Panc1 (cell line): ENCODE data around the gene GIT1. TPM values are rescaled to one million over a fixed set of nuclear protein-coding genes. Genes with fewer than 3 reads are reported as not detected.

Source experiments
- ATAC-seq: fragments of 200-7000 bp; cut with Tn5 transposase; 2 replicates; pipeline ENCODE4 v1.9.1; 2020; ENCODE audit warnings: mild to moderate bottlenecking, moderate library complexity
- BruUV-seq: library from RNA; stranded (reverse); fragments of 400-500 nt; replicated peaks from 2 replicates; lab custom pipeline; 2021; lab: Mats Ljungman, UMichigan
- CTCF ChIA-PET: fragments of 300-600 bp; sonication (Branson Sonifier 250); formaldehyde crosslinking; loops from one replicate; lab custom pipeline; 2022; ENCODE audit warnings: antibody characterized with exemption; lab: Charles Lee
- POLR2A ChIA-PET: fragments of 300-600 bp; sonication (Branson Sonifier 250); formaldehyde crosslinking; loops from one replicate; lab custom pipeline; 2022; ENCODE audit warnings: antibody characterized with exemption; lab: Charles Lee
- DNase-seq: peaks from one replicate; pipeline ENCODE4 v3.0.0-alpha.2; 2010; ENCODE audit warnings: low read depth, low spot score
- H3K27ac ChIP-seq: 2 replicates; pipeline ENCODE4 v1.5.1; 2011; ENCODE audit warnings: mild to moderate bottlenecking, low read length, inconsistent platforms
- H3K27me3 ChIP-seq: fragments of 200-500 bp; sonication (Bioruptor generic); 2 replicates; pipeline ENCODE4 v1.6.0; 2014; ENCODE audit warnings: low read length, inconsistent platforms; ENCODE audit not compliant: control insufficient read depth, insufficient read depth
- H3K36me3 ChIP-seq: fragments of 200-500 bp; sonication (Bioruptor generic); 2 replicates; pipeline ENCODE4 v1.5.1; 2014; ENCODE audit warnings: inconsistent platforms, mild to moderate bottlenecking, low read length, moderate library complexity; ENCODE audit not compliant: control insufficient read depth, insufficient read depth
- H3K4me1 ChIP-seq: 2 replicates; pipeline ENCODE4 v1.5.1; 2011; ENCODE audit warnings: inconsistent platforms, mild to moderate bottlenecking, low read length, moderate library complexity; ENCODE audit not compliant: control insufficient read depth, insufficient read depth
- H3K4me3 ChIP-seq, 2 experiments: 2 replicates each; pipeline ENCODE4 v1.5.1; 2011 to 2012; ENCODE audit warnings: low read depth in 2 of 2, low read length in 2 of 2, mild to moderate bottlenecking in 2 of 2, inconsistent platforms in 1 of 2, moderate library complexity in 1 of 2
- H3K9me3 ChIP-seq: fragments of 200-500 bp; sonication (Bioruptor generic); 2 replicates; pipeline ENCODE4 v1.5.1; 2014; ENCODE audit warnings: low read depth, mild to moderate bottlenecking, inconsistent platforms, low read length, moderate library complexity; ENCODE audit not compliant: control insufficient read depth, insufficient read depth
- POLR2AphosphoS5 ChIP-seq: IDR thresholded peaks from 2 replicates; pipeline ENCODE4 v1.6.1; 2012; ENCODE audit warnings: mild to moderate bottlenecking, low read depth, low read length, moderate library complexity
- SIN3A ChIP-seq: IDR thresholded peaks from 2 replicates; pipeline ENCODE4 v1.6.1; 2012; ENCODE audit warnings: low read depth, mild to moderate bottlenecking, low read length, moderate library complexity, borderline replicate concordance; ENCODE audit not compliant: insufficient read depth
- TCF7L2 ChIP-seq: IDR thresholded peaks from 2 replicates; pipeline ENCODE4 v1.6.1; 2011; ENCODE audit warnings: mild to moderate bottlenecking, low read depth, low read length, inconsistent platforms
- in situ Hi-C: cut with HindIII; loops from 2 replicates; pipeline ENCODE4 v1.10.0; 2016; ENCODE audit warnings: low sequenced_read_pairs, low pct_unique_long_range_greater_than_20kb
- intact Hi-C: fragments of 100-400 bp; cut with micrococcal nuclease; formaldehyde crosslinking; loops from one replicate; pipeline ENCODE4 v1.10.0; 2022; ENCODE audit not compliant: unreplicated experiment
- total RNA-seq: library from RNA; stranded (reverse); gene quantifications from one replicate; pipeline ENCODE4 v1.2.1, GENCODE V29; 2021; ENCODE audit not compliant: unreplicated experiment
- TF ChIP-seq, protein P1 (sequence below): fragments of 450-650 bp; IDR thresholded peaks from 2 replicates; pipeline ENCODE4 v1.5.1; 2017; ENCODE audit warnings: mild to moderate bottlenecking
- TF ChIP-seq, protein P2 (sequence below), 2 experiments: IDR thresholded peaks; 2 replicates each; pipeline ENCODE4 v1.6.1; 2011 to 2012; ENCODE audit warnings: low read depth in 2 of 2, control low read depth in 1 of 2, low read length in 1 of 2, mild to moderate bottlenecking in 1 of 2, moderate library complexity in 1 of 2; ENCODE audit not compliant: insufficient read depth in 1 of 2

The GIT1 gene
- total RNA-seq, 1 experiment from 2014 or later: 94.6 TPM

DNA sequence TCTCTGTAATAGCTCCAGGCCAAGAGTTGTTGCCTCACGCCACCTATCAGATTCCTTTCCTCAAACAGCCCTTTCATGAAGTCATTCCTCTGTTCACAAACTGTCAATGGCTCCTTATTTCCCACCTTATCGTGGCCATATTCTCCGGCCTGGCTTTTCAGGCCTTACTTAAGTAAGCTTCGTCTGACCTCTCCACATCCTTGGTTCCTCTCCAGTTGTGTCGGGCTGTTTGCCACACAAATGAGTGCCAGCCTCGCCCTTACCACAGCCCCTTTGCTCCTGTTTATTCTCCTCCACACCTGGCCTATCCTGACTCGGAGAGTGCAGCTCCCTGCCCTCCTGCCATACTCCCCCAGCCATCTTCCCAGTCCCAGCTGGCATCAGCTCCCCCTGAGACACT, 18.9 kb downstream of the GIT1 start:
- CTCF ChIA-PET: no interaction called here
- no peaks in the 10 kb centered on the region for H3K27me3 ChIP-seq

DNA sequence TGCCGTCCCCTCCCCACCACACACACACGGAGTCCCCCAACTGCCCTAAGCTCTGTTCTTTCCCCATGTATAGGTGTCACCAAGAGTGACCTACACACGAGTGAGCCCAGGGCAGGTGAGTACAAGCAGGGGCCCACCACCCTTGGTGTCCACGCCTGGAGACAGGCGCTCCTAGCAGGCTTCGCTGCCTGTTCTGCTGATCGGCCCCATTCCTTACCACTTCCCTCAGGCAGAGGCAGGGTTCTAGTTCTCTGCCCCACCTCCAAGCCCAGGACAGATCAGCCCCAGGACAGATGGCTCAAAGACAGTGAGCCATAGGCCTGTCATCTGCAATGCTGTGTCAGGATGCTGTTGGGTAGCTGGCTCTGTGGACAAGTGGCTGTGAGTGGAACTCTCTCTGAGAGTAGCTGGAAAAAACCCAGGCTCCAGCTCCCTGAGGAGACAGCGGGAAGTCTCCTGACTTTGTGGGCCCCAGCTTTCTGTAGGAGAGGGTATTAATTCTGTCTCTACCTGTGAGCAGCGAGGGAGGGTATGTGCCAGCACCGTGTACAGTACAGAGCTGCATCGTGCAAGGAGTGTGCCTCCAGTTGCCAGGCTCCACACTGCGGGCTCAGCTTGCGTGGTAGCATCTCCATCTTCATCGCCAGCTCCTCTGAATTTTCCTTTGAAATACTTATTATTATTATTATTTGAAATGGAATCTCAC, 20.1 kb downstream of the GIT1 start:
- H3K27ac ChIP-seq: peak overlapping the region; percentile 85
- ATAC-seq (no peak), DNase-seq (no peak)
- peak overlapping the region; percentile 81 to 88 for H3K4me3 ChIP-seq
- H3K27me3 ChIP-seq: no peaks in the 10 kb centered on the region
- H3K9me3 ChIP-seq: no peaks in the 10 kb centered on the region
- intact Hi-C loops: no loop called here
- in situ Hi-C loops: no loop called here
- POLR2A ChIA-PET: no interaction called here
- BruUV-seq: no TSS peak
- CTCF ChIA-PET: no interaction called here
- TF ChIP-seq POLR2AphosphoS5: no peak
- TF ChIP-seq, protein P1, sequence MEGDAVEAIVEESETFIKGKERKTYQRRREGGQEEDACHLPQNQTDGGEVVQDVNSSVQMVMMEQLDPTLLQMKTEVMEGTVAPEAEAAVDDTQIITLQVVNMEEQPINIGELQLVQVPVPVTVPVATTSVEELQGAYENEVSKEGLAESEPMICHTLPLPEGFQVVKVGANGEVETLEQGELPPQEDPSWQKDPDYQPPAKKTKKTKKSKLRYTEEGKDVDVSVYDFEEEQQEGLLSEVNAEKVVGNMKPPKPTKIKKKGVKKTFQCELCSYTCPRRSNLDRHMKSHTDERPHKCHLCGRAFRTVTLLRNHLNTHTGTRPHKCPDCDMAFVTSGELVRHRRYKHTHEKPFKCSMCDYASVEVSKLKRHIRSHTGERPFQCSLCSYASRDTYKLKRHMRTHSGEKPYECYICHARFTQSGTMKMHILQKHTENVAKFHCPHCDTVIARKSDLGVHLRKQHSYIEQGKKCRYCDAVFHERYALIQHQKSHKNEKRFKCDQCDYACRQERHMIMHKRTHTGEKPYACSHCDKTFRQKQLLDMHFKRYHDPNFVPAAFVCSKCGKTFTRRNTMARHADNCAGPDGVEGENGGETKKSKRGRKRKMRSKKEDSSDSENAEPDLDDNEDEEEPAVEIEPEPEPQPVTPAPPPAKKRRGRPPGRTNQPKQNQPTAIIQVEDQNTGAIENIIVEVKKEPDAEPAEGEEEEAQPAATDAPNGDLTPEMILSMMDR: no peak
- TF ChIP-seq, protein P2, sequence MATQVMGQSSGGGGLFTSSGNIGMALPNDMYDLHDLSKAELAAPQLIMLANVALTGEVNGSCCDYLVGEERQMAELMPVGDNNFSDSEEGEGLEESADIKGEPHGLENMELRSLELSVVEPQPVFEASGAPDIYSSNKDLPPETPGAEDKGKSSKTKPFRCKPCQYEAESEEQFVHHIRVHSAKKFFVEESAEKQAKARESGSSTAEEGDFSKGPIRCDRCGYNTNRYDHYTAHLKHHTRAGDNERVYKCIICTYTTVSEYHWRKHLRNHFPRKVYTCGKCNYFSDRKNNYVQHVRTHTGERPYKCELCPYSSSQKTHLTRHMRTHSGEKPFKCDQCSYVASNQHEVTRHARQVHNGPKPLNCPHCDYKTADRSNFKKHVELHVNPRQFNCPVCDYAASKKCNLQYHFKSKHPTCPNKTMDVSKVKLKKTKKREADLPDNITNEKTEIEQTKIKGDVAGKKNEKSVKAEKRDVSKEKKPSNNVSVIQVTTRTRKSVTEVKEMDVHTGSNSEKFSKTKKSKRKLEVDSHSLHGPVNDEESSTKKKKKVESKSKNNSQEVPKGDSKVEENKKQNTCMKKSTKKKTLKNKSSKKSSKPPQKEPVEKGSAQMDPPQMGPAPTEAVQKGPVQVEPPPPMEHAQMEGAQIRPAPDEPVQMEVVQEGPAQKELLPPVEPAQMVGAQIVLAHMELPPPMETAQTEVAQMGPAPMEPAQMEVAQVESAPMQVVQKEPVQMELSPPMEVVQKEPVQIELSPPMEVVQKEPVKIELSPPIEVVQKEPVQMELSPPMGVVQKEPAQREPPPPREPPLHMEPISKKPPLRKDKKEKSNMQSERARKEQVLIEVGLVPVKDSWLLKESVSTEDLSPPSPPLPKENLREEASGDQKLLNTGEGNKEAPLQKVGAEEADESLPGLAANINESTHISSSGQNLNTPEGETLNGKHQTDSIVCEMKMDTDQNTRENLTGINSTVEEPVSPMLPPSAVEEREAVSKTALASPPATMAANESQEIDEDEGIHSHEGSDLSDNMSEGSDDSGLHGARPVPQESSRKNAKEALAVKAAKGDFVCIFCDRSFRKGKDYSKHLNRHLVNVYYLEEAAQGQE (IDR thresholded peaks at IDR 0.05; ENCODE audit: insufficient read depth in 1 of 2, low read depth in 2 of 2, low read length in 1 of 2): no peak
- peaks cover 14% of the 10 kb centered on the region for H3K4me1 ChIP-seq
- H3K36me3 ChIP-seq: no peaks in the 10 kb centered on the region

More for the DNA sequence above, 18.9 kb downstream of the GIT1 start:
- Histone ChIP-seq H3K36me3 (no peaks in the 10 kb centered on the region), H3K9me3 (no peaks in the 10 kb centered on the region), H3K27ac (no peak overlapping the region), H3K4me1 (peaks cover 11% of the 10 kb centered on the region), H3K4me3 (no peak overlapping the region)
- in situ Hi-C loops: no loop called here
- BruUV-seq: TSS peak; percentile 73
- intact Hi-C loops: no loop called here
- DNase-seq: no peak
- POLR2A ChIA-PET: no interaction called here
- no peak for ATAC-seq
- TF ChIP-seq, protein P2 (IDR thresholded peaks at IDR 0.05; ENCODE audit: insufficient read depth in 1 of 2, low read depth in 2 of 2, low read length in 1 of 2): no peak
- TF ChIP-seq SIN3A (no peak), POLR2AphosphoS5 (no peak), TCF7L2 (no peak)
- TF ChIP-seq, protein P1: no peak
